Neutrophil (primary cell): ENCODE measurements around the gene CFAP221.

ENCODE experiments used
- H3K27ac ChIP-seq: fragments of 200-600 bp; sonication (generic); 2 replicates; pipeline ENCODE4 v1.5.1; 2016; ENCODE audit warnings: mild to moderate bottlenecking, moderate library complexity
- H3K27me3 ChIP-seq: fragments of 200-600 bp; sonication (generic); 2 replicates; pipeline ENCODE4 v1.6.0; 2016; ENCODE audit warnings: mild to moderate bottlenecking
- H3K36me3 ChIP-seq: fragments of 200-600 bp; sonication (generic); 2 replicates; pipeline ENCODE4 v1.5.1; 2017
- H3K4me1 ChIP-seq, 2 experiments: fragments of 200-600 bp in 1 of 2; sonication (generic) in 1 of 2; 1 replicate in 1 of 2; 2 replicates in 1 of 2; pipeline versions ENCODE4 v1.5.1 to v1.6.1; 2013 to 2016; ENCODE audit warnings: low read depth in 1 of 2, low read length in 1 of 2, mild to moderate bottlenecking in 1 of 2, moderate library complexity in 1 of 2; ENCODE audit not compliant: control insufficient read depth in 1 of 2, insufficient read depth in 1 of 2
- H3K4me3 ChIP-seq, 2 experiments: fragments of 200-600 bp in 1 of 2; sonication (generic) in 1 of 2; 1 replicate in 1 of 2; 2 replicates in 1 of 2; pipeline ENCODE4 v1.5.1; 2013 to 2016; ENCODE audit warnings: low read depth in 1 of 2, low read length in 1 of 2, mild to moderate bottlenecking in 1 of 2, moderate library complexity in 1 of 2
- H3K9me3 ChIP-seq: fragments of 200-600 bp; sonication (generic); 2 replicates; pipeline ENCODE4 v1.5.1; 2016
- CTCF ChIP-seq: fragments of 200-600 bp; sonication (generic); IDR thresholded peaks from 2 replicates; pipeline ENCODE4 v1.5.1; 2016; ENCODE audit warnings: antibody characterized with exemption

CFAP221 gene

DNA sequence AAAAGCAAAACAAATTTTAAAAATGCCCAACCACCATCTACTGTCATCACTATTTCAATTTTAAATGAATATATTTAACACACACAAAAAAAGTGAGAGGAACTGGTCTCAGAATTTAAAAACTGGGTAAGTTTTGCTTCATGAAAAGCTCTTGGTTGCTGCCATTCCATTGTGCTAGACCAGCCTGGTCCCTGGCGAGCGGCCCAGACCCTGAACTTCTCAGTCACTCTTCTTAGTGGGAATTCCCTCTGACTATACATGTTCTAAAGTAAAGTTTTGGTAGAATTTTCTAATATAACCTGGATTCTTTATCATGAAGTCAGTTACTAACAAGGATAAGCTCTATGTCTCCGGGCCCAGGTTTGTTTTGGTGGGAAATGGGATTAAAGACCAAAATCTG, 99.9 kb downstream of the CFAP221 start:
- H3K27me3 ChIP-seq = peaks cover 4% of the 10 kb centered on the region
- H3K4me1 ChIP-seq = peaks cover 15 to 20% of the 10 kb centered on the region in 2 experiments
- H3K27ac ChIP-seq = no peak overlapping the region
- H3K9me3 ChIP-seq = no peaks in the 10 kb centered on the region
- no peak for TF ChIP-seq CTCF
- no peak overlapping the region for H3K4me3 ChIP-seq
- H3K36me3 ChIP-seq = no peaks in the 10 kb centered on the region

- H3K27ac ChIP-seq = no peak overlapping the region
- H3K36me3 ChIP-seq = no peaks in the 10 kb centered on the region
- peaks cover 15 to 20% of the 10 kb centered on the region in 2 experiments for H3K4me1 ChIP-seq
- H3K4me3 ChIP-seq = no peak overlapping the region
- no peak for TF ChIP-seq CTCF
- H3K9me3 ChIP-seq = no peaks in the 10 kb centered on the region
- no peaks in the 10 kb centered on the region for H3K27me3 ChIP-seq
These were observed 101.1 kb downstream of the CFAP221 start for GRCh38 chr2:119645173-119645855.

GRCh38 chr2:119646149-119646548, 101.9 kb downstream of the CFAP221 start:
- no peak overlapping the region for H3K27ac ChIP-seq
- H3K36me3 ChIP-seq = no peaks in the 10 kb centered on the region
- H3K4me3 ChIP-seq = no peak overlapping the region
- no peaks in the 10 kb centered on the region for H3K9me3 ChIP-seq
- H3K27me3 ChIP-seq = no peaks in the 10 kb centered on the region
- peaks cover 15 to 20% of the 10 kb centered on the region in 2 experiments for H3K4me1 ChIP-seq
- TF ChIP-seq CTCF = no peak

GRCh38 chr2:119647440-119648169, 103.4 kb downstream of the CFAP221 start:
- H3K4me3 ChIP-seq = no peak overlapping the region
- no peaks in the 10 kb centered on the region for H3K36me3 ChIP-seq
- no peak for TF ChIP-seq CTCF
- no peaks in the 10 kb centered on the region for H3K27me3 ChIP-seq
- peaks cover 5 to 16% of the 10 kb centered on the region in 2 experiments for H3K4me1 ChIP-seq
- no peaks in the 10 kb centered on the region for H3K9me3 ChIP-seq
- no peak overlapping the region for H3K27ac ChIP-seq

- H3K36me3 ChIP-seq = no peaks in the 10 kb centered on the region
- no peaks in the 10 kb centered on the region for H3K9me3 ChIP-seq
- no peaks in the 10 kb centered on the region for H3K27me3 ChIP-seq
- H3K4me3 ChIP-seq = no peak overlapping the region
- peaks cover 5 to 15% of the 10 kb centered on the region in 2 experiments for H3K4me1 ChIP-seq
- TF ChIP-seq CTCF = no peak
- H3K27ac ChIP-seq = no peak overlapping the region
These were observed 105.2 kb downstream of the CFAP221 start for GRCh38 chr2:119649364-119649917.
